Fibroblast of mammary gland (primary cell): ENCODE measurements around the gene EIF4H.

Source experiments
- DNase-seq: peaks from one replicate; pipeline ENCODE4 v3.0.0-alpha.2; 2010; ENCODE audit warnings: low read depth
- H3K4me3 ChIP-seq: 2 replicates; pipeline ENCODE4 v1.5.1; 2011; ENCODE audit warnings: low read depth, mild to moderate bottlenecking, low read length, moderate library complexity; ENCODE audit not compliant: control insufficient read depth
- TF ChIP-seq, protein P1 (sequence below): conservative IDR thresholded peaks from 2 replicates; pipeline ENCODE4 v1.5.1; 2011; ENCODE audit warnings: low read depth, low read length, inconsistent platforms; ENCODE audit not compliant: control insufficient read depth, insufficient read depth

The EIF4H gene

DNA sequence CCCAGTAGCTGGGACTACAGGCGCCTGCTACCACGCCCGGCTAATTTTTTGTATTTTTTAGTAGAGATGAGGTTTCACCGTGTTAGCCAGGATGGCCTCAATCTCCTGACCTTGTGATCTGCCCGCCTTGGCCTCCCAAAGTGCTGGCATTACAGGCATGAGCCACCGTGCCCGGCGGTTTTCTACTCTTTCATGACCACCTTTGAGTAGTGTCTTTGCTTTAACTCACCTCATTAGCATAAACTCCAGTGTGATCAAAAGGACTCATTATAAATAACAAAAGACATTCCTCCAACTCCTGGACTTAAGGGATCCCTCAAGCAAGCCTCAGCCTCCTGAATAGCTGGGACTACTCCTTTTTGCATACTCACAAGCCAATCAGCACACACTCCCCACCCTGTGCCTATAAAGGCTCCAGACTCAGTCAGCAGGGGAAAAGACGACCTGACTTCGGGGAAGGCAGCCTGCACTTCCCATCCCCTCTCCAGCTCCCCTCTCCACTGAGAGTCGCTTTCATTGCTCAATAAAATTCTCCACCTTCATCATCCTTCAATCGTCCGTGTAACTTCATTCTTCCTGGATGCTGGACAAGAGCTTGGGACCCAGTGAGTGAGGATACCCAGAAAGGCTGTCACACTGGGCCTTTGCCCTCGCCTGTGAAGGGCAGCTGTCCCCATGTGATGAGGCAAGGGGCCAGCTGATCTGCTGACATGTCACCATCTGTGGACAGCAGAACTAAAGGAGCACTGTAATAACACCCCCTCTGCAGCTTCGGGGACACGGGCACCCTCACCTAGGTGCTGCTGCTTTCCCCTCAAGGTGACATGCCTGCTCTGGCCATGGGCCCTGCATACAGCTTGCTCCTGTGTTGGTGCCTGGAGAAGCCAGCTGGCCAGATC is 35.0 kb upstream of the EIF4H start:
- no peak for DNase-seq
- TF ChIP-seq, protein P1, sequence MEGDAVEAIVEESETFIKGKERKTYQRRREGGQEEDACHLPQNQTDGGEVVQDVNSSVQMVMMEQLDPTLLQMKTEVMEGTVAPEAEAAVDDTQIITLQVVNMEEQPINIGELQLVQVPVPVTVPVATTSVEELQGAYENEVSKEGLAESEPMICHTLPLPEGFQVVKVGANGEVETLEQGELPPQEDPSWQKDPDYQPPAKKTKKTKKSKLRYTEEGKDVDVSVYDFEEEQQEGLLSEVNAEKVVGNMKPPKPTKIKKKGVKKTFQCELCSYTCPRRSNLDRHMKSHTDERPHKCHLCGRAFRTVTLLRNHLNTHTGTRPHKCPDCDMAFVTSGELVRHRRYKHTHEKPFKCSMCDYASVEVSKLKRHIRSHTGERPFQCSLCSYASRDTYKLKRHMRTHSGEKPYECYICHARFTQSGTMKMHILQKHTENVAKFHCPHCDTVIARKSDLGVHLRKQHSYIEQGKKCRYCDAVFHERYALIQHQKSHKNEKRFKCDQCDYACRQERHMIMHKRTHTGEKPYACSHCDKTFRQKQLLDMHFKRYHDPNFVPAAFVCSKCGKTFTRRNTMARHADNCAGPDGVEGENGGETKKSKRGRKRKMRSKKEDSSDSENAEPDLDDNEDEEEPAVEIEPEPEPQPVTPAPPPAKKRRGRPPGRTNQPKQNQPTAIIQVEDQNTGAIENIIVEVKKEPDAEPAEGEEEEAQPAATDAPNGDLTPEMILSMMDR: no peak
- no peak overlapping the region for H3K4me3 ChIP-seq

DNA sequence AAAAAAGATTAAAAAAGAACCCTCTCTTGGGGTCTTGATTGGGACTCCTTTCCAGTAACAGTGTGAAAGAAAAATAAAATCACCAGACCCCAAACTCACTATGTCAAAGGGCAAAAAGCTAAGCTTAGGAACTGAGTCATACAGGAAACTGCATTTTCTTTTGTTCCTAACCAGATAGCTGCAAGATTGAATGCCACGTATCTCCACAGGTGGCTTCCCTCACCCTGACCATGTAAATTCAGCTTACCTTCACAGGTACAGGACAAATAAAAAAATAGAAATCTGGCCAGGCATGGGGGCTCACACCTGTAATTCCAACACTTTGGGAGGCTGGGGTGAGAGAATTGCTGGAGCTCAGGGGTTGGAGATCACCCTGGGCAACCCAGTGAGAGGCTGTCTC is 32.5 kb upstream of the EIF4H start:
- DNase-seq: no peak
- TF ChIP-seq, protein P1: no peak
- no peak overlapping the region for H3K4me3 ChIP-seq

DNA sequence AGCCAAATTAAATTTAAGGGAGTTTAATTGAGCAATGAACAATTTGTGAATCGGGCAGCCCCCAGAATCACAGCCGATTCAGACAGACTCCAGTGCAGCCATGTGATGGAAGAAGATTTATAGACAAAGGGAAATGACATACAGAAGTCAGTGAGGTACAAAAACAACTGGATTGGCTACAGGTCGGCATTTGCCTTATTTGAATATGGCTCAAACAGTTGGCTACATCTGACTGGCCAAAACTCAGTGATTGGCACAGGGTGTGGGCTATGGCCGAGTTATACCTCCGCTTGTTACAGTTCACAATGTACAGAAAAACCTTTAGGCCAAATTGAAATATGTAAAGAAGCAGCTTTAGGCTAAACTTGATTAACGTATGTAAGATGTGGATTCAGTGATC is 30.8 kb upstream of the EIF4H start:
- H3K4me3 ChIP-seq: no peak overlapping the region
- DNase-seq: no peak
- TF ChIP-seq, protein P1: no peak

DNA sequence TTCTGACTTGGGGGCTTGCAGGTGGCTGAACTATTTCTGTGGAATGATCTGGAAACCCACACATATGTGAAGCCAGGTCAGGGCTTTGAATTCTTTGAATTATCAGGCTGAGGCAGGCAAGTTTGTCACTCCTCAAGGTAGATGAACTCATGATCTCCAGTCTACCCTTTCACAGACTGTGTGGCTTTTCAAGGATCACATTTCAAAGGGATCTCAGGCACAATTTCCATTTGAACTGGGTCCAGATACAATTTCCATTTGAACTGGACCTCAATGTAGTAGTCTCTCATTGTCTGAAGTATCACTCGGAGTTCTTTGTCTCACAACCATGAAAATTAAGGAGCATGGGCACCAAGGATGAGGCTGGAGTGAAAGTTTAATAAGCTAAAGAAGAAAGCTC is 25.7 kb upstream of the EIF4H start:
- H3K4me3 ChIP-seq: no peak overlapping the region
- DNase-seq: no peak
- TF ChIP-seq, protein P1: no peak

DNA sequence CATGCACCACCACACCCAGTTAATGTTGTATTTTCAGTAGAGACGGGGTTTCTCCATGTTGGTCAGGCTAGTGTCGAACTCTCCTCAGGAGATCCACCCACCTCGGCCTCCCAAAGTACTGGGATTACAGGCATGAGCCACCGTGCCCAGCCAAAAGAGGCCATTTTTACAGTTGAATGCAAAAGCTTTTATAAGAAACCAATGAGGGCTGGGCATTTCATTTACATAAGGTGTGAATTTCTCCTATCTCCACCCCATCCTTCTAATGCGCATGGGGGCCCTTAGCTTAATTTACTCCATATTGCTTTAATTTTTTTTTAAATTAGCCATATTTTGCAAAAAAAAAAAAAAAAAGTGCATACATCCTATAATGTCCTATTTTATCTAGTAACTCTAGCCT is 25.1 kb upstream of the EIF4H start:
- no peak overlapping the region for H3K4me3 ChIP-seq
- DNase-seq: no peak
- TF ChIP-seq, protein P1: no peak

DNA sequence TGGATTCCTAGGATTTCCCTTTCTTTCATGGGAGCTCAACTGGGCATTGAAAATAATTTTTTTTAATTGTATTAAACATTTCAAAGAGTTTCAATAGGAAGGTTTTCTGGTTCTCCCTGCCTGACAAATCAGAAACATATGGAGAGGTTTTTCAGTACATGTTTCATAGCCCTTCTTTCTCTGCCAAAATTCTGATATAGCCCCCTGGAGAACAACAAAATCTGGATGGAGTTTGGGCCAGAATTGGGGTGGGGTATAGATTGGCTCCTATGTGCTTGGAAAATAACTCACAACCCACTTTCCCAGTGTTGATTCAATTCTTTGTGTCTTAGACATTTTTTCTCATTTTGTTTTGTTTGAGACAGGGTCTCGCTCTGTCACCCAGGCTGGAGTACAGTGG is 24.6 kb upstream of the EIF4H start:
- TF ChIP-seq, protein P1: no peak
- no peak for DNase-seq
- H3K4me3 ChIP-seq: no peak overlapping the region
